GM12865 (cell line): ENCODE data around the gene AGPAT3.

Source experiments
- DNase-seq: peaks from one replicate; pipeline ENCODE4 v3.0.0; 2010; ENCODE audit warnings: low read depth
- H3K4me3 ChIP-seq: 2 replicates; pipeline ENCODE4 v1.5.1; 2011; ENCODE audit warnings: mild to moderate bottlenecking, low read depth, low read length, control low read depth
- TF ChIP-seq, protein P1 (sequence below): IDR thresholded peaks from 2 replicates; pipeline ENCODE4 v1.5.1; 2011; ENCODE audit warnings: low read length, control low read depth, low read depth, inconsistent platforms; ENCODE audit not compliant: insufficient read depth; ENCODE audit errors: missing control alignments

Gene AGPAT3

DNA sequence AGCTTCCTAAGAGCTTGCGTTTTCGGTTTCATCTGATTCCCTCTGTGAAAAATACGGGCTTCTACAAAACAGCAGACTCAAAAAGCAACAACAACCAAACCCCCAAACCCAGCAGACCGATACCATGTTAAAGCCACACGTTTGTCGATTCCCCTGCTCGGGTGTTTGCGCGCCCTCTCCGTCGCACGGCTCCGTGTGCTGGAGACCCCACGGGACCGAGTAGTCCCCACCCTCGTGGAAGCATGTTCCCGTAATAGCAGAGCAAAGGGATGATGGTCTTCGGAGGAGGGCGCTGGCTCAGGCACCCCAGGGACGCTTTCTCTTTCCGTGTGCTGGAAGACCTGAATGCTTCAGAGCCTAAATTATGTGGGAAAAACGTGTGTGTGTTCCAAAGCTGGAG is 42.7 kb downstream of the AGPAT3 start:
- no peak for DNase-seq
- no peak overlapping the region for H3K4me3 ChIP-seq
- TF ChIP-seq, protein P1, sequence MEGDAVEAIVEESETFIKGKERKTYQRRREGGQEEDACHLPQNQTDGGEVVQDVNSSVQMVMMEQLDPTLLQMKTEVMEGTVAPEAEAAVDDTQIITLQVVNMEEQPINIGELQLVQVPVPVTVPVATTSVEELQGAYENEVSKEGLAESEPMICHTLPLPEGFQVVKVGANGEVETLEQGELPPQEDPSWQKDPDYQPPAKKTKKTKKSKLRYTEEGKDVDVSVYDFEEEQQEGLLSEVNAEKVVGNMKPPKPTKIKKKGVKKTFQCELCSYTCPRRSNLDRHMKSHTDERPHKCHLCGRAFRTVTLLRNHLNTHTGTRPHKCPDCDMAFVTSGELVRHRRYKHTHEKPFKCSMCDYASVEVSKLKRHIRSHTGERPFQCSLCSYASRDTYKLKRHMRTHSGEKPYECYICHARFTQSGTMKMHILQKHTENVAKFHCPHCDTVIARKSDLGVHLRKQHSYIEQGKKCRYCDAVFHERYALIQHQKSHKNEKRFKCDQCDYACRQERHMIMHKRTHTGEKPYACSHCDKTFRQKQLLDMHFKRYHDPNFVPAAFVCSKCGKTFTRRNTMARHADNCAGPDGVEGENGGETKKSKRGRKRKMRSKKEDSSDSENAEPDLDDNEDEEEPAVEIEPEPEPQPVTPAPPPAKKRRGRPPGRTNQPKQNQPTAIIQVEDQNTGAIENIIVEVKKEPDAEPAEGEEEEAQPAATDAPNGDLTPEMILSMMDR: no peak

- TF ChIP-seq, protein P1: no peak
- no peak overlapping the region for H3K4me3 ChIP-seq
- no peak for DNase-seq
Observed at GRCh38 chr21:43908167-43908566, 43.1 kb downstream of the AGPAT3 start.

DNA sequence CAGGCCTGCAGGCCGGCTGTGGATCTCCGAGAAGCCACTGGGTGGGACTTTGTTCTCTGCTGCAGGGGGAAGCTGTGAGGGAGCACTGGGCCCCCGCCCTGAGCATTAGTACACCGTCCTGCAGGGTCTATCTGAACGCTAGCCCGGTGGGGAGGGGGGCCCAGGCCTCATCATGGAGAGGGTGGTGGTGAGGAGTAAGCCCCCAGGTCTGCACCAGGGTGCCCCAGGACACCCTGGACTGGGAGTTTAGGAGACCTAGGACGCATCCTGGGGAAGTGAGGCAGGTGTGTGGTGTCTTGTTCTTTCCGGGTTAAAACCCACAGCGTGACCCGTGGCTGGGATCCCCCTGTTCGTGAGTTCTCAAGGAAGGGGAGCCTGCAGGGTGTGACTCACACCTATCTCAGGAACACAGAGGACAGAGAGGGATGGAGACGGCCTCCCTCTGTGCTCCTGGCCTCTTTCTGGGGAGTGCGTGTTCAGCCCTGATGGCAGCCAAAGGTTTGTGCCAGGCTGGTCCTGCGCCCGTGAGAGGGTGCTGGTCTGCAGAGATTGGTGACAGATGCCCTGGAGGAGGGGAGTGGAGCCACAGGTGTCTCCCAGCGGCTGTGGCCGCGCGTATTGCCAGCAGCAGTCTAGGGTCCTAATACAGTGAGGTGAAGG is 44.8 kb downstream of the AGPAT3 start:
- no peak for DNase-seq
- TF ChIP-seq, protein P1: no peak
- H3K4me3 ChIP-seq: no peak overlapping the region

- TF ChIP-seq, protein P1: no peak
- no peak for DNase-seq
- H3K4me3 ChIP-seq: no peak overlapping the region
Observed at GRCh38 chr21:43910460-43910859, 45.4 kb downstream of the AGPAT3 start.

GRCh38 chr21:43911015-43911934 is 46.3 kb downstream of the AGPAT3 start:
- no peak overlapping the region for H3K4me3 ChIP-seq
- TF ChIP-seq, protein P1: no peak
- no peak for DNase-seq

DNA sequence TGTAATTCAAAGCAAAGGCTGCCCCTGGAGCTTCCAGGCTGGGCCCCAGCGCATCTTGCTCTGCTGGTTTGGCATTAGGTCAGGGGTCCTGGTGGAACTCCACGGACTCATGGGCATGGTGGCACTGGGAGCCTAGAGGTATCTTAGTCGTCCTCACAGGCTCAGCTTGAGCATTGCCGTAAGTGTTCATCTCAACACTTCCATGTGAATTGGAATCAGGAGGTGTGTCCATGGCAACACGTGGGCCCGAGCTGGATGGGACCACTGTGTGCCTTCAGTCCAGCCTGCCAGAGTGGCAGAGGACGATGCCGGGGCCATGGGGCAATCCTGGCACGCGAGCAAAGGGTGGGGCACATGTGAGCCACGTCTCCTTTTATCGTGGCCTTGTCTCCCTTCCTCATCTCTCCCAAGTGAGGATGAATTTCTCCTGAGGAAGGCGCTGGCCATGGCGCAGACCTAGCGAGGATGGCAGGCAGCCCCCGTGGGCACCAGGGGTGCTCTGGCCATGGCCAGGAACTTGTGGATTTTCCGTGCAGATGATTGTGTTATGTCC is 47.0 kb downstream of the AGPAT3 start:
- DNase-seq: no peak
- TF ChIP-seq, protein P1: no peak
- no peak overlapping the region for H3K4me3 ChIP-seq
